GM18499 (cell line): ENCODE measurements around the gene OGFOD1.

ENCODE experiments used
- ATAC-seq: cut with Tn5 transposase; IDR thresholded peaks from one replicate; pipeline ENCODE4 v1.9.1; 2021; ENCODE audit warnings: moderate number of reproducible peaks; ENCODE audit not compliant: insufficient read depth, unreplicated experiment

The OGFOD1 gene

GRCh38 chr16:56425439-56425832 is 25.9 kb upstream of the OGFOD1 start, which contains the start of gene AMFR:
Gene AMFR, minus strand, starts transcription at chr16:56425545. Its CDS starts 218 bp downstream, at chr16:56425327.
- ATAC-seq, result peak; percentile 36

- ATAC-seq, result no peak
Observed at GRCh38 chr16:56426585-56426984, 24.8 kb upstream of the OGFOD1 start.

GRCh38 chr16:56428091-56428490 is 23.3 kb upstream of the OGFOD1 start:
- no peak for ATAC-seq

- ATAC-seq, result no peak
Observed at GRCh38 chr16:56436258-56436657, 15.1 kb upstream of the OGFOD1 start.

- no peak for ATAC-seq
Observed at GRCh38 chr16:56438038-56438437, 13.3 kb upstream of the OGFOD1 start.

GRCh38 chr16:56447286-56447685 is 4.1 kb upstream of the OGFOD1 start:
- ATAC-seq, result no peak

GRCh38 chr16:56448005-56448404 is 3.3 kb upstream of the OGFOD1 start:
- ATAC-seq, result no peak

- no peak for ATAC-seq
Observed at GRCh38 chr16:56450275-56450985, 924 bp upstream of the OGFOD1 start.

GRCh38 chr16:56451753-56452689 is 667 bp downstream of the OGFOD1 start:
- no peak for ATAC-seq

GRCh38 chr16:56457927-56458470 is 6.6 kb downstream of the OGFOD1 start:
- ATAC-seq, result no peak

GRCh38 chr16:56460101-56460500 is 8.7 kb downstream of the OGFOD1 start:
- no peak for ATAC-seq

- no peak for ATAC-seq
Observed at GRCh38 chr16:56462064-56462796, 10.9 kb downstream of the OGFOD1 start.

GRCh38 chr16:56463153-56463552 is 11.8 kb downstream of the OGFOD1 start:
- no peak for ATAC-seq

GRCh38 chr16:56466344-56466743 is 15.0 kb downstream of the OGFOD1 start:
- ATAC-seq, result no peak

GRCh38 chr16:56468800-56469199 is 17.4 kb downstream of the OGFOD1 start:
- ATAC-seq, result no peak

- ATAC-seq, result no peak
Observed at GRCh38 chr16:56469748-56470147, 18.4 kb downstream of the OGFOD1 start.

GRCh38 chr16:56470232-56470631 is 18.9 kb downstream of the OGFOD1 start:
- ATAC-seq, result no peak

GRCh38 chr16:56470666-56471065 is 19.3 kb downstream of the OGFOD1 start:
- ATAC-seq, result no peak

GRCh38 chr16:56475201-56475600 is 23.8 kb downstream of the OGFOD1 start:
- ATAC-seq, result no peak

- ATAC-seq, result no peak
Observed at GRCh38 chr16:56477096-56477878, 25.9 kb downstream of the OGFOD1 start.
